ENCODE data around the gene LRRC31. TPM values are rescaled to one million over a fixed set of nuclear protein-coding genes. Genes with fewer than 3 reads are reported as not detected.

Gene LRRC31
- total RNA-seq: not detected in 2 replicates

DNA sequence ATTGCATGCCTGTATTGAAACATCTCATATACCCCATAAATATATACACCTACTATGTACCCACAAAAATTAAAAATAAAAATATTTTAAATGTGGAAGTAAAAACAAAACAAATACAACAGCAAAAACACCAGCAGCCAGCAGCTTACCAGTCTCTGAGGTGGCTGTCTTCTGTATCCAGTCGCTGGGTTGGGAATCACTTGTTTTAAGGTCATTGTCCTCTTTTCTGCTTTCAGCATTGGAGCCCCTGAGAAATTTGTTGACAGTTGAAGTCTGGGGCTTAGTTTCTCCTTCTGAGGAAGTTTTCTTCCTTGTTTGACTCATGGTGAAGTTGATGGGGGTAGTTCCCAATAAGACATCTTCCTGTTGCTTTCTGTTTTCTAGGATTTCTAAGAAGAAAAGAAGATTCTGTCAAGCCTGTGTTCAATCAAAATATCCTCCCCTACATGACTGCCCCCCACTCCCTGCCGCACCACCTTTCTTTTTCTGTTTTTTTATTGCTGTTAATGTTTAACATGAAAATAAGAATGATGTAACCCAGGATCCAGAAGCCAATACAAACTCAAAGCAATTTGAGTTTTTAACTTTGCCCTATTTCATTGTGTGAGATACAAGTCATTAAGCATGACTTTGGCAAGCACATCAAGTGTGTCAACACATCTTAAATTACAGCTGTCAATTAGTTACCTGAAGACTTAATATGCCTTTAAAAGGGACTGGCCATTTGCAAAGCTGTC lies at the start of gene LRRC31:
Gene LRRC31 (minus strand): TSS at position 452 of the 737 bp plus-strand sequence. CDS start 128 bp downstream, at position 324.

GRCh38 chr3:169911272-169911671 lies 41.5 kb upstream of the LRRC31 start, which contains the start of gene SAMD7:
Gene SAMD7, plus strand, starts transcription at chr3:169911572. Its CDS starts 7,927 bp downstream, at chr3:169919499.

DNA sequence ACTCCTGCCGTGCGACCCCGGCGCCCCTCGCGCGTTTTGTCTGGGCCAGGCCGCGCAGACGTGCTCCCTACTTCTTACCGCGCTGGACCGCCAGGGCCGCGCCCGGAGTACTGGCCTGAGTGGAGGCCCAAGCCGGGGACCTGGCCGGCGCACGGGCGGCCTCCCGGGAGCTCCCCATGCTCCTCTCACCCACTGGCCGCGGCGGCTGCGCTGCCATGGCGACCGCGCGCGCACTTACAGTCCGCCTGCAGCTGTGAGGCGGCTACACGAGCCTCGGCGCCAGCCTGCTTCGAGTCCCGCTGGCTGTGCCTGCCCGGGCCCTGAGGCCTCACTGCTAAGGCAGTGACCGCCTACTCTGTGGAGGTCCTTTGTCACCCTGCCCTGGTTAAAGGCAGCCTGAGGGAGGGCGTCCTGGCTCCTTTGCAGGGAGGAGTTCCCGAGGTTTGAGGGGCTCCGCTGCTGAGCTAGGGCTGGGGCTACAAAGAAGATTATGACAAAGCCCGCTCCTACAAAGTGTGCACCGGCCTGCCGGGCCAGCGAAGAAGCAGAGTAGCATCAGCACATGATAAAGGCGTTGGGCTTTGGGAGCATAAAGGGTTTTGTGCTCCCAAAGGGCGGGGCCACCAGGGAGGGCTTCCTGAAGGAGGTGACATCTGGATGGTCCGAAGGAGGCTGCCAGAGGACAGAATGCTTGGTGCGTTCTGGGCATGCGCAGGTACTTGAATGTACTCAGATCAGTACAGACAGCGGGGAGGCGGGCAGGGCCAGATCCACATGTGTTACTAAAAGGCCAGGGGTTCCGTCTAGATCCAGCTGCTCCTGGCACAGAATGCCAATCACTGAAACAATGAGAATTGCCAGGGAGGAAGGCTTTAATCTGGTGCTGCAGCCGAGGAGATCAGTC lies 57.2 kb downstream of the LRRC31 start, which contains the start of the genes LRRC34 and LRRIQ4:
Gene LRRC34 (minus strand): TSS at position 573 of the 904 bp plus-strand sequence. CDS start 356 bp downstream, at position 217.
Gene LRRIQ4 (plus strand): TSS at position 539 of the 904 bp plus-strand sequence. CDS start 9,052 bp downstream, outside the sequence.

Other genes with a start within 250 kb of the LRRC31 start
- 176 and 181 TPM in 2 replicates for gene MECOM, start 206.2 kb downstream of the LRRC31 start, total RNA-seq
- gene TERC, start 104.9 kb downstream of the LRRC31 start, total RNA-seq: 117 and 176 TPM in 2 replicates
- 5.3 and 5.6 TPM in 2 replicates for gene ACTRT3, start 100.4 kb downstream of the LRRC31 start, total RNA-seq
- 20.5 and 22.2 TPM in 2 replicates for gene MYNN, start 96.5 kb downstream of the LRRC31 start, total RNA-seq
- under 0.01 and 0.07 TPM in 2 replicates for gene LRRIQ4, start 57.1 kb downstream of the LRRC31 start, total RNA-seq
- 7.2 and 7.3 TPM in 2 replicates for gene LRRC34, start 57.0 kb downstream of the LRRC31 start, total RNA-seq
- not detected in 2 replicates for gene SAMD7, start 41.6 kb upstream of the LRRC31 start, total RNA-seq
- gene SEC62, start 96.9 kb upstream of the LRRC31 start, total RNA-seq: 41.5 and 45.7 TPM in 2 replicates
- gene GPR160, start 168.1 kb upstream of the LRRC31 start, total RNA-seq: 3.0 and 5.3 TPM in 2 replicates

Measured in thoracic aorta endothelial cell (primary cell).